ENCODE results near the gene PRKCH. TPM values are rescaled to one million over a fixed set of nuclear protein-coding genes. Genes with fewer than 3 reads are reported as not detected.

The PRKCH gene
- total and polyA plus RNA-seq, 9 of the 15 experiments (the other 6 are each of a cell fraction or from before 2014, with no cell fraction given), result 0.61 to 4.4 (median 4.0) TPM

DNA sequence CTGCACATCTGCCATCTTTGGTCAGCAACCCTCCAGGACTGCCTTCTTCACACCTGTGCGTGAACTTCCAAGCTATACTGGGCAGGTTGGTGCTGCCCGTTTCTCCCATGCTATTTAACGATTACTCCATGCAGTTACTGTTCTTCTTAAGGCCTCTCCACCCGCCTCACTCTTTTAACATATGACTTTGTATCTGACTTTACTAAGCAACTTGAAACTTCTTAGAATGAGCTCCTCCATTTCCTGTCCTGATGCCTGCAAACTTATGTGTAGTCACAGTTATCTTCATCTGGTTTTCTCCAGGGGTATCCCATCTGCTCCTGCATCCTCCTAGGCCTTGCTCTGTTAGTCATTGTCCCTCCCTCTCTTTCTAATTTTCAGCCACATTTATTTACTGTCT is 35.7 kb downstream of the PRKCH start (continued):
- TF ChIP-seq, protein P1, sequence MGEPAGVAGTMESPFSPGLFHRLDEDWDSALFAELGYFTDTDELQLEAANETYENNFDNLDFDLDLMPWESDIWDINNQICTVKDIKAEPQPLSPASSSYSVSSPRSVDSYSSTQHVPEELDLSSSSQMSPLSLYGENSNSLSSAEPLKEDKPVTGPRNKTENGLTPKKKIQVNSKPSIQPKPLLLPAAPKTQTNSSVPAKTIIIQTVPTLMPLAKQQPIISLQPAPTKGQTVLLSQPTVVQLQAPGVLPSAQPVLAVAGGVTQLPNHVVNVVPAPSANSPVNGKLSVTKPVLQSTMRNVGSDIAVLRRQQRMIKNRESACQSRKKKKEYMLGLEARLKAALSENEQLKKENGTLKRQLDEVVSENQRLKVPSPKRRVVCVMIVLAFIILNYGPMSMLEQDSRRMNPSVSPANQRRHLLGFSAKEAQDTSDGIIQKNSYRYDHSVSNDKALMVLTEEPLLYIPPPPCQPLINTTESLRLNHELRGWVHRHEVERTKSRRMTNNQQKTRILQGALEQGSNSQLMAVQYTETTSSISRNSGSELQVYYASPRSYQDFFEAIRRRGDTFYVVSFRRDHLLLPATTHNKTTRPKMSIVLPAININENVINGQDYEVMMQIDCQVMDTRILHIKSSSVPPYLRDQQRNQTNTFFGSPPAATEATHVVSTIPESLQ (CRISPR knock-in tag; IDR thresholded peaks at IDR 0.05), result no peak
- TF ChIP-seq HDAC3 (IDR thresholded peaks at IDR 0.05; ENCODE audit: borderline replicate concordance, partially characterized antibody), result no peak
- no peak for TF ChIP-seq BACH1 (tag; IDR thresholded peaks at IDR 0.05)
- TF ChIP-seq YY1 (IDR thresholded peaks at IDR 0.05; ENCODE audit: borderline replicate concordance in 1 of 3, control insufficient read depth in 1 of 3, extremely low read depth in 1 of 3, insufficient read depth in 3 of 3, insufficient read length in 1 of 3, insufficient replicate concordance in 2 of 3, low read depth in 1 of 3, low read length in 2 of 3), result no peak

DNA sequence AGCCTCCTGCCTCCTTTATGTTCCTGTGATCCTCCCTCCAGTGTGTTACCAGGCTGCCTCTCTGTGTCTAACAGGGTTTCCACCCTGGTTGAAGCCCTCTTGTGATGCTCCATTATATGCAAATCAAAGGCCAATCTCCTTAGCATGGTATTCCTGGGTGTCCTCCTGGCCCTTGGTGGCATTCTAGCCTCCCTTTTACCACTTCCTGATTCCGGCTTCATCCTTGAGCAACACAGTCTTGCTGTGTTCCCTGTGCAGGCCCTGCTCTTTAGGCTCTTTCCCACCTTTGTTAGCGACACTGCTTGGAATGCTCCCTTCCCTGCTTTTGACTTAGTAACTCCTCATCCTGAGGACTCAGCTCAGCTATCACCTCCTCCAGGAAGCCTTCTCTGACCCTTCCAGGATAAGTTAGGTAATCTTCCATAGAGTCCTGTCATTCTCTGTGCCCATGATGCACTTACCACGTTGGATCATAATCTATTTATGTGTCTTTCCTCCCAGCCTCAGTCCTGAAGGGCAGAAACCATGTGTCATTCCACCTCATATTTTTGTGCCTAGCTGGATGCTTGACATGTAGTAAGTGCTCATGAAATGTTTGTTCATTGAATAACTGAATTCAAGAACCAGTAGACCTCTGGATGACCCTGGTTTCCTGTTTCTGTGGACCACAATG is 37.3 kb downstream of the PRKCH start:
- POLR2A ChIA-PET, result interaction anchor here (1.2 kb wide), 1 partner anchor 12 kb away, joined by 3 read pairs; no protein-coding TSS in a partner anchor
- 40% methylated on average over 3 of the region's 3 CpGs for WGBS (ENCODE audit: insufficient coverage, low coverage, missing lambda C conversion rate)
- CTCF ChIA-PET (ENCODE audit: low intra/inter-chr PET ratio), result no interaction called here

More for the DNA sequence above, 37.3 kb downstream of the PRKCH start:
- H3K4me1 ChIP-seq (replicated peaks in 1 of 2; ENCODE audit: control insufficient read depth in 2 of 2, insufficient read depth in 2 of 2, low read length in 2 of 2), result no peaks in the 10 kb centered on the region
- no peak overlapping the region for H3K4me2 ChIP-seq (ENCODE audit: insufficient read depth, low read length)
- no peaks in the 10 kb centered on the region for H3K27me3 ChIP-seq (ENCODE audit: control insufficient read depth in 2 of 2, insufficient read depth in 2 of 2, low read length in 2 of 2)
- H3K9me3 ChIP-seq (replicated peaks; ENCODE audit: control insufficient read depth, insufficient read depth, low read depth, low read length), result no peaks in the 10 kb centered on the region
- BruUV-seq (replicated peaks), result no TSS peak
- FAIRE-seq (no peak), ATAC-seq (no peak), DNase-seq (ENCODE audit: extremely low read depth in 1 of 4, low spot score in 3 of 4) (no peak)
- intact Hi-C loops (cut with micrococcal nuclease), result no loop called here
- H3K79me2 ChIP-seq (ENCODE audit: control insufficient read depth, insufficient read depth, low read length), result no peaks in the 10 kb centered on the region
- no peak for TF ChIP-seq NBN (IDR thresholded peaks at IDR 0.05; ENCODE audit: low read depth)
- TF ChIP-seq ZNF217 (CRISPR knock-in tag; IDR thresholded peaks at IDR 0.05), result no peak
- TF ChIP-seq SIRT6 (IDR thresholded peaks at IDR 0.05; ENCODE audit: low read depth, low read length), result no peak
- no peak for TF ChIP-seq NCOR1 (IDR thresholded peaks at IDR 0.05)
- H3K9ac ChIP-seq (ENCODE audit: insufficient read depth in 1 of 2, low read depth in 2 of 2, low read length in 2 of 2), result no peak overlapping the region
- no peak overlapping the region for H3K4me3 ChIP-seq
- in situ Hi-C loops (cut with MboI), result no loop called here
- H4K20me1 ChIP-seq (replicated peaks; ENCODE audit: control insufficient read depth, insufficient read depth, low read length), result no peaks in the 10 kb centered on the region
- no peak overlapping the region for H2AFZ ChIP-seq (ENCODE audit: low read depth, low read length)
- H3K9me1 ChIP-seq (ENCODE audit: control insufficient read depth, insufficient read depth, low read length), result no peaks in the 10 kb centered on the region
- no peaks in the 10 kb centered on the region for H3K36me3 ChIP-seq (ENCODE audit: control insufficient read depth, insufficient read depth, low read length)
- H3K27ac ChIP-seq (ENCODE audit: extremely low read depth, low read depth, low read length), result no peak overlapping the region
